Measurements from ENCODE around the gene TSNAXIP1.

- TF ChIP-seq CTCF (conservative IDR thresholded peaks at IDR 0.05; ENCODE audit: low read length) (no peak), EZH2phosphoT487 (IDR thresholded peaks at IDR 0.05; ENCODE audit: borderline replicate concordance) (no peak)
Measured at GRCh38 chr16:67801883-67802282, 4.8 kb upstream of the TSNAXIP1 start.

All from Loucy (cell line).